HG03558 (cell line): Measurements from ENCODE around the gene NFXL1.
"Not testable (repeated sequence)": the region's sequence is repeated elsewhere in the genome, so short reads cannot be mapped to it uniquely, and the experiment has no call there.

Source experiments
- ATAC-seq: cut with Tn5 transposase; IDR thresholded peaks from one replicate; pipeline ENCODE4 v1.9.1; 2021; ENCODE audit warnings: moderate number of reproducible peaks; ENCODE audit not compliant: unreplicated experiment; ENCODE audit errors: extremely low read depth

The NFXL1 gene

GRCh38 chr4:47914220-47914925 is at the start of gene NFXL1:
NFXL1 (minus strand) TSS chr4:47914583; CDS start chr4:47914203, 380 bp downstream.
- ATAC-seq: peak; percentile 89

GRCh38 chr4:47954677-47955076 is 40.3 kb upstream of the NFXL1 start:
- ATAC-seq: no peak

GRCh38 chr4:47954245-47954644 is 39.9 kb upstream of the NFXL1 start:
- no peak for ATAC-seq

GRCh38 chr4:47945930-47946726 is 31.7 kb upstream of the NFXL1 start:
- ATAC-seq: no peak

- ATAC-seq: no peak
Measured at GRCh38 chr4:47942081-47942819, 27.9 kb upstream of the NFXL1 start.

- ATAC-seq: no peak
Measured at GRCh38 chr4:47939456-47939855, 25.1 kb upstream of the NFXL1 start.

GRCh38 chr4:47936336-47936735 is 22.0 kb upstream of the NFXL1 start:
- ATAC-seq: no peak

DNA sequence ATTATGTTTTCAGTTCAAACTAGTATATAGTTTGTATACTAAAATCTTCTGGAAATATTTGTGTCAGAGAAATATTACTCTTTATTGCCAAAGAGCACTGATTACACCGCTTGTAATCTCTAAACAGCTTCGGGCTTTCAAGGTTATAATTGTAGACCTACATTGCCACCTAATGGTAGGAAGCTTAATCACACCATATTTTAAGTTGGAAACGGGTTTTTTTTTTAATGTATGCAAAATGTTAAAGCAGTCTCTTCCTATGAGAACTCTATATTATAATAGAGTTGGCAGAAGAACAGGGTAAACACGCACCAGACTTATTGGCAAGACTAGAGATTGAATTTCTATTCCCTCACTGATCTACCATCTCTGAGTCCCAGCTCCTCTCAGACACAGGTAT is 19.5 kb upstream of the NFXL1 start:
- ATAC-seq: no peak

- no peak for ATAC-seq
Measured at GRCh38 chr4:47930971-47931804, 16.8 kb upstream of the NFXL1 start.

DNA sequence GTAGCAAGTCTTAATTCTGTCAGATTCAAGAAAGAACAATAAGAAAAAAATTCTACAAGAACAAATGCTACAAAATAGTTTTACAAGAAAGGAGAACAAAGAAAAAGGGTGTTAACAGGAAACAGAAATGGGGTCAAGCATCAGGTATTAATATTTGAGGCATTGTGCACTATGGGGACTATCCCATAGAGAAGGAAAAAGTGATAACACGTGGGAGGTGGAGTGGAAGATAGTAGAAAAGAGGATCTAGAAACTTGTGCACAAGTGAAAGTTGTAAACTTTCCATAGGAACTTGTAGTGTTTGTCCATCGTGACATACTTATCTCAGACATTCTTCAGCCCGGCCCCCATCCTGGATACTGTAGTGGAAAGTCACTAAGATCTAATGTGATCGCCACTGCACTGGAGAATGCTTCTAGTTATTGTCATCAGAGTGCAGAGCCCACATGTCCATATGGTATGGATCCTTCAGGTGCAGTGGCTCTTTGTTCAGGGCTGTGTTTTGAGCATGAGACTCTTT is 15.4 kb upstream of the NFXL1 start:
- ATAC-seq: no peak

- no peak for ATAC-seq
Measured at GRCh38 chr4:47926667-47927258, 12.4 kb upstream of the NFXL1 start.

DNA sequence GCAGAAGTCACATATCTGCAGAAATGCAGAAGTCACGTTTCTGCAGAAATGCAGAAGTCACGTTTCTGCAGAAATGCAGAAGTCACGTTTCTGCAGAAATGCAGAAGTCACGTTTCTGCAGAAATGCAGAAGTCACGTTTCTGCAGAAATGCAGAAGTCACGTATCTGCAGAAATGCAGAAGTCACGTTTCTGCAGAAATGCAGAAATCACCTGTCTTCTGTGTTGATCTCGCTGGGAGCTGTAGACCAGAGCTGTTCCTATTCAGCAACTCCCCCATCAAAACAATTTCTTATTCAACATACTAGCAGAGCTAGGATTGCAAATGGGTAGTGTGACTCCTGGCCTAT is 8.9 kb upstream of the NFXL1 start:
- not testable (repeated sequence) for ATAC-seq

DNA sequence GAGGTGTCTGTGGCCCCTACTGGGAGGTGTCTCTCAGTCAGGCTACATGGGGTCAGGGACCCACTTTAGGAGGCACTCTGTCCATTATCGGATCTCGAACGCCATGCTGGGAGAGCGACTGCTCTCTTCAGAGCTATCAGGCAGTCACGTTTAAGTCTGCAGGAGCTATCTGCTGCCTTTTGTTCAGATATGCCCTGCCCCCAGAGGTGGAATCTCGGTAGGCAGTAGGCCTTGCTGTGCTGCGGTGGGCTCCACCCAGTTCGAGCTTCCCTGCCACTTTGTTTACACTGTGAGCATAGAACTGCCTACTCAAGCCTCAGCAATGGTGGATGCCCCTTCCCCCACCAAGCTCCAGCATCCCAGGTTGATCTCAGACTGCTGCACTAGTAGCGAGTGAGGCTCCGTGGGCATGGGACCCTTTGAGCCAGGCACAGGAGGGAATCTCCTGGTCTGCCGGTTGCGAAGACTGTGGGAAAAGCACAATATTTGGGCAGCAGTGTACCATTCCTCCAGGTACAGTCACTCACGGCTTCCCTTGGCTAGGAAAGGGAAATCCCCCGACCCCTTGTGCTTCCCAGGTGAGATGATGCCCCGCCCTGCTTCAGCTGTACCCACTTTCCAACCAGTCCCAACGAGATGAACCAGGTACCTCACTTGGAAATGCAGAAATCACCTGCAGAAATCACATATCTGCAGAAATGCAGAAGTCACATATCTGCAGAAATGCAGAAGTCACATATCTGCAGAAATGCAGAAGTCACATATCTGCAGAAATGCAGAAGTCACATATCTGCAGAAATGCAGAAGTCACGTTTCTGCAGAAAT is 8.3 kb upstream of the NFXL1 start:
- not testable (repeated sequence) for ATAC-seq

DNA sequence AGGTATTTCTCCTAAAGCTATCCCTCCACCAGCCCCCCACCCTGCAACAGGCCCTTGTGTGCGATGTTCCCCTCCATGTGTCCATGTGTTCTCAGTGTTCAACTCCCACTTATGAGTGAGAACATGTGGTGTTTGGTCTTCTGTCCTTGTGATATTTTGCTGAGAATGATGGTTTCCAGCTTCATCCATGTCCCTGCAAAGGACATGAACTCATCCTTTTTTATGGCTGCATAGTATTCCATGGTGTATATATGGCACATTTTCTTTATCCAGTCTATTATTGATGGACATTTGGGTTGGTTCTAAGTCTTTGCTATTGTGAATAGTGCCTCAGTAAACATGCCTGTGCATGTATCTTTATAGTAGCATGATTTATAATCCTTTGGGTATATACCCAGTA is 2.8 kb upstream of the NFXL1 start:
- not testable (repeated sequence) for ATAC-seq

DNA sequence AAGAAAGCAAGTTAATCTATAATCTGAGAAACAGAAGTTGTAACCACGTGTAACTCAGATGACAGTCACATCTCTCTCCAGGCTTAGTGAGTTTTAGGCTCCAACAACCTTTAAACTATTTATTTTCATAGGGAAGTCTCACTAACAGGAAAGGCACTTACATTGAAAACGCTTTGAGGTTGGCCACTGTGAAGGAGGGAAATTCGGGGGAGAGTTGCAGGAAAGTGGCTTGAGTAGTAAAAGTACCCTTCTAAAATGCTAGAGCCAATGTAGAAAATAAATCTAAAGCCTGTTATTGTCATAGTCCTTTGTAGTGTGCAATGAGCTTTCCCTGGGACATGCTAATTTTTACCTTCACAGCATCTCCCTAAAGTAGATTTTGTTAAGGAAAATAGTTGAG is 995 bp upstream of the NFXL1 start:
- no peak for ATAC-seq

DNA sequence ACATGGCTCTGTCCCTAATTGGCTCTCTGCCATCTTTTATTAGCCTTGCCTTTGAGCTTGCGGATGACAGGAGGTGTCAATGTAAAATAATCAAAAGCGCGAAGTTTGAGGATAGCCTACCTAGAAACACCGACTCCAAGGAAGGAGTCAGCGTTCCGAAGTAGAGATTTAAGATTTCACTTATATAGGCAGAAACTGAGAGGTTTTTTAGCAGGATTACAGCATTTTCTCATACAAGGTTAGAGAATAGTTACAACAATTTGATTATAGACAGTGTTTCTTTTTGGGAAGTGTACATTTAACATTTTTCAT is 499 bp upstream of the NFXL1 start:
- peak; percentile 7 for ATAC-seq

DNA sequence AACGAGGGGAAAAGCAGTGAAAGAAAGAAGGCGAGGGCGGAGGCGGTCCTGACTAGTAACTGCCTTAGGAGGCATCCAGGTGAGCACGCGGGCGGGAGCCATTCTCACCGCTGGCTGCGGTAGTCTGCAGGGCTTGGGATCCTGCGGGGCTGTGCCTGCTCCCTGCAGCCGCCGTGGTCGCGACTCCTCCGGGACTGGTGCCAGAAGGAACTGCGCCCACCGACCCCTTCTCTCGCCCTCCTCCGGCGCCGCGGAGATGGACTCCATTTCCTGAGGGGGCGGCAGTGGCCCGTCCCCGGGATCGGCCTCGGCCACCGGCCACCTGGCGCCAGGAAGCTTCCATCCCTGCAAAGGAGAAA is 543 bp downstream of the NFXL1 start:
- ATAC-seq: peak; percentile 8

DNA sequence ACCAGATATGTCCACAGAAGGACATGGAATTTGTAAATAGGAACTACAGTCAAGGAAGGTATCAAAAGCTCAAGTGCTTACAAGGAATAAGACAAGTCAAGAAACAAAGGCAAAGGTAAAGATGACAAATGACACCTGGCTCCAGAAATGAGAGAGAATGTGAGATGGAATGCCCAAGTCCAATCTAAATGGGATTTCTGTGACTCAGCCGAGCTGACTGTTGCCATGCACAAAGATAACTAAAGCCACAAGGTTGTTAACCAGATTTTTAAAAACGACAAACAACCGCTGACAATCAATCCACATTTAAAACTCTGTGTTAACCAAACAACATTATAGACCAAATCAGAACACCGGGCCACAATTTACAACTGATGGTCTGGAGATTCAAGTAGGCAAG is 1.1 kb downstream of the NFXL1 start:
- no peak for ATAC-seq

DNA sequence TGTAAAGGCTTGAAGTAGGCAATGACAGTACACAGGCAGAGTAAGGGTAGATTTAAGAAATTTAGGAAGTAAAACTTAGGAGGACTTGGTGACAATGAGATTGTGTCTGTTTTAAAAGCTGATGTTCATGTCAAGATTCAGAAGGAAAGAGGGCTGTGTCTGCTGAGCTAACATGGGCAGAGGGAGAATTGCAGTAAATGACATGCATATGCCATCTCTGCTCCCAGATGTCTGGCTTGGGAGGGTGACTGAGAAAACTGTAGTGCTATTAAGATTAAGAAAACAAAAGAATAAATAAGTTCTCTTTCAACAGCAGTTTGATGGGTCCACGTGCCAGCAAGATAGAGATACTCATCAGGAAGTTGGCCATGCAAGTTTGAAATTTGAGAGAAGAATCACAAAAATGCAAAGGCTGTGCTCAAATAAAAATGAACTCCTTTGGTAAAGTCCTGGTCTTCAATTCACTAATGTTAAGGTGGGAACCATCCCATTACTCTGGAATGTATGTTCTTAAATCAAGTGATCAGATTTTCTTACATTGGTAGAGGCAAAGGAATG is 7.2 kb downstream of the NFXL1 start:
- ATAC-seq: no peak
